ENCODE results near the gene PCDHB11. TPM values are rescaled to one million over a fixed set of nuclear protein-coding genes. Genes with fewer than 3 reads are reported as not detected.
"Not testable (repeated sequence)": the region's sequence is repeated elsewhere in the genome, so short reads cannot be mapped to it uniquely, and the experiment has no call there.

PCDHB11 gene
- total RNA-seq, 1 donor from 2014 or later, result not detected

DNA sequence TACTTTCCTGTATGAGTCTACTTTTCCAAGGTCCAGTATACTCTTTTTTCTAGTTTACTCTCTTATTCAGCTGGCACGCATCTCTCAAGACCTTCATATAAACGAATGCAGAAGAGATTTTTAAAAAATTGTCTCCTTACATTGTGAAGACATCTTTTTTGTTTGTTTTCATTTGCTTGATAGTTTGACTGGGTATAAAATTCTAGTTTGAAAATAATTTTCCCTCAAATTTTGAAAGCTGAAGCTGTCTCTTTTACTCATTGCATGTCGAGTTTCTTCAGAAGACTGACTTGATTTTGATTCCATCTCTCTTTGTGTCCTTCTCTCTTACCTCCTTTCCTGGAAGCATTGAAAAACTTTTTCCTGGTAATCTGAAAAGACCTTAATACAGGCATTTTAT, 3.1 kb upstream of the PCDHB11 start:
- DNase-seq (ENCODE audit: low spot score), result no peak
- H3K27ac Mint-ChIP-seq, result no peak overlapping the region
- intact Hi-C loops (cut with micrococcal nuclease), result loop anchor here (10.0 kb wide), 1 partner anchor 358 kb away; no protein-coding TSS in a partner anchor
- peaks cover 5% of the 10 kb centered on the region for H3K27me3 Mint-ChIP-seq (ENCODE audit: insufficient read depth)
- H3K36me3 Mint-ChIP-seq (ENCODE audit: low read depth), result no peaks in the 10 kb centered on the region
- peaks cover 69% of the 10 kb centered on the region for H3K9me3 Mint-ChIP-seq
- no peaks in the 10 kb centered on the region for H3K4me1 Mint-ChIP-seq (ENCODE audit: low read depth)
- H3K4me3 Mint-ChIP-seq, result no peak overlapping the region

DNA sequence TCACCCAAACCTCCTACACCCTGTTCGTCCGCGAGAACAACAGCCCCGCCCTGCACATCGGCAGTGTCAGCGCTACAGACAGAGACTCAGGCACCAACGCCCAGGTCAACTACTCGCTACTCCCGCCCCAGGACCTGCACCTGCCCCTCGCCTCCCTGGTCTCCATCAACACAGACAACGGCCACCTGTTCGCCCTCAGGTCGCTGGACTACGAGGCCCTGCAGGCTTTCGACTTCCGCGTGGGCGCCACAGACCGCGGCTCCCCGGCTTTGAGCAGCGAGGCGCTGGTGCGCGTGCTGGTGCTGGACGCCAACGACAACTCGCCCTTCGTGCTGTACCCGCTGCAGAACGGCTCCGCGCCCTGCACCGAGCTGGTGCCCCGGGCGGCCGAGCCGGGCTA, 1.7 kb downstream of the PCDHB11 start:
- H3K9me3 Mint-ChIP-seq, result peaks cover 48% of the 10 kb centered on the region
- DNase-seq (ENCODE audit: low spot score); intact Hi-C loops (cut with micrococcal nuclease); H3K27me3 Mint-ChIP-seq (ENCODE audit: insufficient read depth); H3K36me3 Mint-ChIP-seq (ENCODE audit: low read depth); H3K27ac Mint-ChIP-seq; H3K4me1 Mint-ChIP-seq (ENCODE audit: low read depth); H3K4me3 Mint-ChIP-seq: not testable (repeated sequence)

DNA sequence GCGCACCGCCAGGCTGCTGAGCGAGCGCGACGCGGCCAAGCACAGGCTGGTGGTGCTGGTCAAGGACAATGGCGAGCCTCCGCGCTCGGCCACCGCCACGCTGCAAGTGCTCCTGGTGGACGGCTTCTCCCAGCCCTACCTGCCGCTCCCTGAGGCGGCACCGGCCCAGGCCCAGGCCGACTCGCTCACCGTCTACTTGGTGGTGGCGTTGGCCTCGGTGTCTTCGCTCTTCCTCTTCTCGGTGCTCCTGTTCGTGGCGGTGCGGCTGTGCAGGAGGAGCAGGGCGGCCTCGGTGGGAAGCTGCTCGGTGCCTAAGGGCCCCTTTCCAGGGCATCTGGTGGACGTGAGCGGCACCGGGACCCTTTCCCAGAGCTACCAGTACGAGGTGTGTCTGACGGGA, 2.2 kb downstream of the PCDHB11 start:
- DNase-seq (ENCODE audit: low spot score); H3K27me3 Mint-ChIP-seq (ENCODE audit: insufficient read depth); intact Hi-C loops (cut with micrococcal nuclease); H3K27ac Mint-ChIP-seq; H3K4me3 Mint-ChIP-seq; H3K36me3 Mint-ChIP-seq (ENCODE audit: low read depth); H3K4me1 Mint-ChIP-seq (ENCODE audit: low read depth): not testable (repeated sequence)
- peaks cover 42% of the 10 kb centered on the region for H3K9me3 Mint-ChIP-seq

DNA sequence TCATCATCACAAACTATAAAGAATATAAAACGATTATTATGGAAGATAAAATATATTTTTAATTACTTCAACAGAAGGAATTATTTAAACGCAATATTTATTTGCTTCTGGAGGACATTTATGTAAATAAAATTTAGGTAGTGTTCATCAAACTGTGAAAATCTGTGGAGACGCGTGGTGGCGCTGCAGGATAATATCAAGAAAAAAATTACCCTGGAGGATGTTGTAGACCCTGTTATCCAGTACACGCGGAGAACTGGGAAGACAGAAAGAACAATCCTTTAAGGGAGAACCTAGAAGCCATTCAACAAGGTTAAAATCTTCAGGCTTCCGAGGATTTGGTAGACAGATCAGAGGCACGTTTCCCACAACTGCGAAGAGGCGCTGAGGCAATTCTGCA, 9.1 kb downstream of the PCDHB11 start, which contains the start of gene PCDHB12:
Gene PCDHB12, plus strand, starts transcription at position 242 of the 400 bp plus-strand sequence. CDS start 189 bp downstream, outside the sequence.
- Mint-ChIP-seq H3K9me3 (peaks cover 15% of the 10 kb centered on the region), H3K4me1 (ENCODE audit: low read depth) (no peaks in the 10 kb centered on the region), H3K36me3 (ENCODE audit: low read depth) (no peaks in the 10 kb centered on the region), H3K4me3 (no peak within 1 kb of the TSS), H3K27ac (no peak within 1 kb of the TSS), H3K27me3 (ENCODE audit: insufficient read depth) (no peaks in the 10 kb centered on the region)
- intact Hi-C loops (cut with micrococcal nuclease), result no loop called here
- no peak for DNase-seq (ENCODE audit: low spot score)

DNA sequence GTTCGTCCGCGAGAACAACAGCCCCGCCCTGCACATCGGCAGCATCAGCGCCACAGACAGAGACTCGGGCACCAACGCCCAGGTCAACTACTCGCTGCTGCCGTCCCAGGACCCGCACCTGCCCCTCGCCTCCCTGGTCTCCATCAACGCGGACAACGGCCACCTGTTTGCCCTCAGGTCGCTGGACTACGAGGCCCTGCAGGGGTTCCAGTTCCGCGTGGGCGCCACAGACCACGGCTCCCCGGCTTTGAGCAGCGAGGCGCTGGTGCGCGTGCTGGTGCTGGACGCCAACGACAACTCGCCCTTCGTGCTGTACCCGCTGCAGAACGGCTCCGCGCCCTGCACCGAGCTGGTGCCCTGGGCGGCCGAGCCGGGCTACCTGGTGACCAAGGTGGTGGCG, 10.9 kb downstream of the PCDHB11 start:
- H3K4me3 Mint-ChIP-seq; H3K27me3 Mint-ChIP-seq (ENCODE audit: insufficient read depth); H3K4me1 Mint-ChIP-seq (ENCODE audit: low read depth); H3K36me3 Mint-ChIP-seq (ENCODE audit: low read depth); intact Hi-C loops (cut with micrococcal nuclease); DNase-seq (ENCODE audit: low spot score); H3K27ac Mint-ChIP-seq: not testable (repeated sequence)
- peaks cover 24% of the 10 kb centered on the region for H3K9me3 Mint-ChIP-seq

DNA sequence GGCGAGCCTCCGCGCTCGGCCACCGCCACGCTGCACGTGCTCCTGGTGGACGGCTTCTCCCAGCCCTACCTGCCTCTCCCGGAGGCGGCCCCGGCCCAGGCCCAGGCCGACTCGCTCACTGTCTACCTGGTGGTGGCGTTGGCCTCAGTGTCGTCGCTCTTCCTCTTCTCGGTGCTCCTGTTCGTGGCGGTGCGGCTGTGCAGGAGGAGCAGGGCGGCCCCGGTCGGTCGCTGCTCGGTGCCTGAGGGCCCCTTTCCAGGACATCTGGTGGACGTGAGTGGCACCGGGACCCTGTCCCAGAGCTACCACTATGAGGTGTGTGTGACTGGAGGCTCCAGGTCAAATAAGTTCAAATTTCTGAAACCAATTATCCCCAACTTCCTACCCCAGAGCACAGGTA, 11.4 kb downstream of the PCDHB11 start:
- H3K36me3 Mint-ChIP-seq (ENCODE audit: low read depth); H3K27me3 Mint-ChIP-seq (ENCODE audit: insufficient read depth); H3K4me3 Mint-ChIP-seq; intact Hi-C loops (cut with micrococcal nuclease); H3K27ac Mint-ChIP-seq; H3K4me1 Mint-ChIP-seq (ENCODE audit: low read depth); DNase-seq (ENCODE audit: low spot score): not testable (repeated sequence)
- H3K9me3 Mint-ChIP-seq, result peaks cover 24% of the 10 kb centered on the region

DNA sequence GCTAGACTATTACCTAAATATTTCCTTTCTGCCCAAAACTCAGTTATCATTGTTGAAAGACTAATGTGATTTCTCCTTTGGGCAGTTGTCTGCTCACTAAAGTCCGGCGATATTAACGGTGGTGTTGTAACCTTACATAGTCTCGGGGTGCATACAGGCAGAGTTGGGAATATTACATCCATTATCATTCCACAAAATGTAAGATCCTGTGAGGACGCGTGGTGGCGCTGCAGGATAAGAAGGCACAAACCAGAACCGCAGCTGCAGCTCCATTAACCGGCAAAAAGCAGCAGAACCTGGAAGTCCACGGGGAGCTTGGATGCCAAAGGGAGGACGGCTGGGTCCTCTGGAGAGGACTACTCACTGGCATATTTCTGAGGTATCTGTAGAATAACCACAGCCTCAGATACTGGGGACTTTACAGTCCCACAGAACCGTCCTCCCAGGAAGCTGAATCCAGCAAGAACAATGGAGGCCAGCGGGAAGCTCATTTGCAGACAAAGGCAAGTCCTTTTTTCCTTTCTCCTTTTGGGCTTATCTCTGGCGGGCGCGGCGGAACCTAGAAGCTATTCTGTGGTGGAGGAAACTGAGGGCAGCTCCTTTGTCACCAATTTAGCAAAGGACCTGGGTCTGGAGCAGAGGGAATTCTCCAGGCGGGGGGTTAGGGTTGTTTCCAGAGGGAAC, 14.4 kb downstream of the PCDHB11 start, which contains the start of gene PCDHB13:
Gene PCDHB13, plus strand, starts transcription at position 264 of the 684 bp plus-strand sequence. Its CDS starts 205 bp downstream, at position 469.
- not testable (repeated sequence) for DNase-seq (ENCODE audit: low spot score); H3K4me1 Mint-ChIP-seq (ENCODE audit: low read depth); H3K27me3 Mint-ChIP-seq (ENCODE audit: insufficient read depth); H3K4me3 Mint-ChIP-seq; H3K27ac Mint-ChIP-seq; H3K36me3 Mint-ChIP-seq (ENCODE audit: low read depth)
- H3K9me3 Mint-ChIP-seq, result peaks cover 37% of the 10 kb centered on the region
- intact Hi-C loops (cut with micrococcal nuclease), result loop anchor here (2.0 kb wide), 1 partner anchor 35 kb away; no protein-coding TSS in a partner anchor

DNA sequence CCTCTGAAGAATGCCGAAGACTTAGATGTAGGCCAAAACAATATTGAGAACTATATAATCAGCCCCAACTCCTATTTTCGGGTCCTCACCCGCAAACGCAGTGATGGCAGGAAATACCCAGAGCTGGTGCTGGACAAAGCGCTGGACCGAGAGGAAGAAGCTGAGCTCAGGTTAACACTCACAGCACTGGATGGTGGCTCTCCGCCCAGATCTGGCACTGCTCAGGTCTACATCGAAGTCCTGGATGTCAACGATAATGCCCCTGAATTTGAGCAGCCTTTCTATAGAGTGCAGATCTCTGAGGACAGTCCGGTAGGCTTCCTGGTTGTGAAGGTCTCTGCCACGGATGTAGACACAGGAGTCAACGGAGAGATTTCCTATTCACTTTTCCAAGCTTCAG, 15.2 kb downstream of the PCDHB11 start:
- H3K36me3 Mint-ChIP-seq (ENCODE audit: low read depth); H3K4me1 Mint-ChIP-seq (ENCODE audit: low read depth); H3K4me3 Mint-ChIP-seq; DNase-seq (ENCODE audit: low spot score); H3K27me3 Mint-ChIP-seq (ENCODE audit: insufficient read depth); H3K27ac Mint-ChIP-seq: not testable (repeated sequence)
- intact Hi-C loops (cut with micrococcal nuclease), result loop anchor here (2.0 kb wide), 1 partner anchor 36 kb away; no protein-coding TSS in a partner anchor
- peaks cover 35% of the 10 kb centered on the region for H3K9me3 Mint-ChIP-seq

DNA sequence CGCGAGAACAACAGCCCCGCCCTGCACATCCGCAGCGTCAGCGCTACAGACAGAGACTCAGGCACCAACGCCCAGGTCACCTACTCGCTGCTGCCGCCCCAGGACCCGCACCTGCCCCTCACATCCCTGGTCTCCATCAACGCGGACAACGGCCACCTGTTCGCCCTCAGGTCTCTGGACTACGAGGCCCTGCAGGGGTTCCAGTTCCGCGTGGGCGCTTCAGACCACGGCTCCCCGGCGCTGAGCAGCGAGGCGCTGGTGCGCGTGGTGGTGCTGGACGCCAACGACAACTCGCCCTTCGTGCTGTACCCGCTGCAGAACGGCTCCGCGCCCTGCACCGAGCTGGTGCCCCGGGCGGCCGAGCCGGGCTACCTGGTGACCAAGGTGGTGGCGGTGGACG, 16.1 kb downstream of the PCDHB11 start:
- not testable (repeated sequence) for DNase-seq (ENCODE audit: low spot score); H3K4me3 Mint-ChIP-seq; H3K27ac Mint-ChIP-seq; H3K27me3 Mint-ChIP-seq (ENCODE audit: insufficient read depth); H3K36me3 Mint-ChIP-seq (ENCODE audit: low read depth); H3K4me1 Mint-ChIP-seq (ENCODE audit: low read depth)
- intact Hi-C loops (cut with micrococcal nuclease), result loop anchor here (2.0 kb wide), 1 partner anchor 37 kb away; no protein-coding TSS in a partner anchor
- H3K9me3 Mint-ChIP-seq, result peaks cover 34% of the 10 kb centered on the region

DNA sequence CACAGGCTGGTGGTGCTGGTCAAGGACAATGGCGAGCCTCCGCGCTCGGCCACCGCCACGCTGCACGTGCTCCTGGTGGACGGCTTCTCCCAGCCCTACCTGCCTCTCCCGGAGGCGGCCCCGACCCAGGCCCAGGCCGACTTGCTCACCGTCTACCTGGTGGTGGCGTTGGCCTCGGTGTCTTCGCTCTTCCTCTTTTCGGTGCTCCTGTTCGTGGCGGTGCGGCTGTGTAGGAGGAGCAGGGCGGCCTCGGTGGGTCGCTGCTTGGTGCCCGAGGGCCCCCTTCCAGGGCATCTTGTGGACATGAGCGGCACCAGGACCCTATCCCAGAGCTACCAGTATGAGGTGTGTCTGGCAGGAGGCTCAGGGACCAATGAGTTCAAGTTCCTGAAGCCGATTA, 16.6 kb downstream of the PCDHB11 start:
- H3K4me3 Mint-ChIP-seq; DNase-seq (ENCODE audit: low spot score); H3K27me3 Mint-ChIP-seq (ENCODE audit: insufficient read depth); H3K27ac Mint-ChIP-seq; intact Hi-C loops (cut with micrococcal nuclease); H3K36me3 Mint-ChIP-seq (ENCODE audit: low read depth); H3K4me1 Mint-ChIP-seq (ENCODE audit: low read depth): not testable (repeated sequence)
- H3K9me3 Mint-ChIP-seq, result peaks cover 31% of the 10 kb centered on the region

DNA sequence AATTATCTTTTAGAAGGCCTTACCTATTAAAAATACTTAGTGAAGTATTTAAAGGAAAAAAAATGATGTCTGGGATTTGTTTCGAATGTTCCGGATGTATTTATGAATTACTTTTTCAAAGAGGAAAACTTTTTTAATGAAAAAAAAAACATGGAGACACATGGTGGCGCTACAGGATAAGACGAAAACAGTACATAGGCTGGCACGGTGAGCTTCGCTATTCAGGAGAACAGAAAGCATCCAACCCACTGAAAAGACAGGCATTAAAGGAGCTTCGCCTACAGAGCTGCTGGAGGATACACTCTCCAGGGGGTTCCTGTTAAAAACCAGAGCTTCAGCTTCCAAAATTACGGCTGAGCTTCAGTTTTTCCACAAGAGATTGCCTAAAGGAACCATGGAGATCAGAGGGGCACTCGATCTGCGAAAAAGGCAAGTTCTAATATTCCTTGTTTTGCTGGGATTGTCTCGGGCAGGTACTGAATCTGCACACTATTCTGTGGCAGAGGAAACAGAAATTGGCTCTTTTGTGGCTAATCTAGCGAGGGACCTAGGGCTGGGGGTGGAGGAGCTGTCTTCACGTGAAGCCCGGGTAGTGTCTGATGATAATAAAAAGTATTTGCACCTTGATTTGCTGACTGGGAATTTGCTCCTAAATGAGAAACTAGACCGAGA, 23.8 kb downstream of the PCDHB11 start, which contains the start of gene PCDHB14:
Gene PCDHB14, plus strand, starts transcription at position 232 of the 672 bp plus-strand sequence. Its CDS starts 163 bp downstream, at position 395.
- intact Hi-C loops (cut with micrococcal nuclease), result no loop called here
- no peaks in the 10 kb centered on the region for H3K36me3 Mint-ChIP-seq (ENCODE audit: low read depth)
- H3K4me3 Mint-ChIP-seq, result no peak within 1 kb of the TSS
- H3K27ac Mint-ChIP-seq, result no peak within 1 kb of the TSS
- H3K27me3 Mint-ChIP-seq (ENCODE audit: insufficient read depth), result no peaks in the 10 kb centered on the region
- DNase-seq (ENCODE audit: low spot score), result no peak
- H3K4me1 Mint-ChIP-seq (ENCODE audit: low read depth), result no peaks in the 10 kb centered on the region
- peaks cover 17% of the 10 kb centered on the region for H3K9me3 Mint-ChIP-seq

DNA sequence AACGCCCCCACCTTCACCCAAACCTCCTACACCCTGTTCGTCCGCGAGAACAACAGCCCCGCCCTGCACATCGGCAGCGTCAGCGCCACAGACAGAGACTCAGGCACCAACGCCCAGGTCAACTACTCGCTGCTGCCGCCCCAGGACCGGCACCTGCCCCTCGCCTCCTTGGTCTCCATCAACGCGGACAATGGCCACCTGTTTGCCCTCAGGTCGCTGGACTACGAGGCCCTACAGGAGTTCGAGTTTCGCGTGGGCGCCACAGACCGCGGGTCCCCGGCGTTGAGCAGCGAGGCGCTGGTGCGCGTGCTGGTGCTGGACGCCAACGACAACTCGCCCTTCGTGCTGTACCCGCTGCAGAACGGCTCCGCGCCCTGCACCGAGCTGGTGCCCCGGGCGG, 25.4 kb downstream of the PCDHB11 start:
- H3K36me3 Mint-ChIP-seq (ENCODE audit: low read depth); H3K27ac Mint-ChIP-seq; H3K27me3 Mint-ChIP-seq (ENCODE audit: insufficient read depth); H3K4me3 Mint-ChIP-seq; H3K4me1 Mint-ChIP-seq (ENCODE audit: low read depth); DNase-seq (ENCODE audit: low spot score); intact Hi-C loops (cut with micrococcal nuclease): not testable (repeated sequence)
- peaks cover 14% of the 10 kb centered on the region for H3K9me3 Mint-ChIP-seq

DNA sequence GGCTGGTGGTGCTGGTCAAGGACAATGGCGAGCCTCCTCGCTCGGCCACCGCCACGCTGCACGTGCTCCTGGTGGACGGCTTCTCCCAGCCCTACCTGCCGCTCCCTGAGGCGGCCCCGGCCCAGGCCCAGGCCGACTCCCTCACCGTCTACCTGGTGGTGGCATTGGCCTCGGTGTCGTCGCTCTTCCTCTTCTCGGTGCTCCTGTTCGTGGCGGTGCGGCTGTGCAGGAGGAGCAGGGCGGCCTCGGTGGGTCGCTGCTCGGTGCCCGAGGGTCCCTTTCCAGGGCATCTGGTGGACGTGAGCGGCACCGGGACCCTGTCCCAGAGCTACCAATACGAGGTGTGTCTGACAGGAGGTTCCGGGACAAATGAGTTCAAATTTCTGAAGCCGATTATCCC, 26.0 kb downstream of the PCDHB11 start:
- H3K27ac Mint-ChIP-seq; H3K27me3 Mint-ChIP-seq (ENCODE audit: insufficient read depth); intact Hi-C loops (cut with micrococcal nuclease); H3K4me1 Mint-ChIP-seq (ENCODE audit: low read depth); H3K36me3 Mint-ChIP-seq (ENCODE audit: low read depth); H3K4me3 Mint-ChIP-seq; DNase-seq (ENCODE audit: low spot score): not testable (repeated sequence)
- H3K9me3 Mint-ChIP-seq, result peaks cover 11% of the 10 kb centered on the region
